ENCODE measurements around the gene TP53BP2.

Gene TP53BP2

DNA sequence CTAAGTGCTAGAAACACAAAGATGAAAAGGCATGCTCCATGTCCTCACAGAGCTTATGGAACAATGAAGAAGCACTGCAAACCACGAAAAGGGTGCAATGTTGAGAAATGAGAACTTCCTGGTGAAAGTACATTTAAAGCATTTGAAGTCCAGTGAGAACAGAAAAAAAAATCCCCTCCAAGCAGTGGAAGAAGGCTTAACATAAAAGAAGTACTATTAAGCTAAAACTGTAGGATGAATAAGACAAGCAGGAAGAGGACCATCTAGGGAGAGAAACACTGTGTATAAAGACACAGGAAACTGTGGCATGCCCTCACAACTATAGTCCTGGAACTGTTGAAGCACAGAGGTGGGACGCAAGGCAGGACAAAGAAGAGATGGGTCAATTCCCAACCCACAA, 10.0 kb downstream of the TP53BP2 start:
- TF ChIP-seq, protein P1, sequence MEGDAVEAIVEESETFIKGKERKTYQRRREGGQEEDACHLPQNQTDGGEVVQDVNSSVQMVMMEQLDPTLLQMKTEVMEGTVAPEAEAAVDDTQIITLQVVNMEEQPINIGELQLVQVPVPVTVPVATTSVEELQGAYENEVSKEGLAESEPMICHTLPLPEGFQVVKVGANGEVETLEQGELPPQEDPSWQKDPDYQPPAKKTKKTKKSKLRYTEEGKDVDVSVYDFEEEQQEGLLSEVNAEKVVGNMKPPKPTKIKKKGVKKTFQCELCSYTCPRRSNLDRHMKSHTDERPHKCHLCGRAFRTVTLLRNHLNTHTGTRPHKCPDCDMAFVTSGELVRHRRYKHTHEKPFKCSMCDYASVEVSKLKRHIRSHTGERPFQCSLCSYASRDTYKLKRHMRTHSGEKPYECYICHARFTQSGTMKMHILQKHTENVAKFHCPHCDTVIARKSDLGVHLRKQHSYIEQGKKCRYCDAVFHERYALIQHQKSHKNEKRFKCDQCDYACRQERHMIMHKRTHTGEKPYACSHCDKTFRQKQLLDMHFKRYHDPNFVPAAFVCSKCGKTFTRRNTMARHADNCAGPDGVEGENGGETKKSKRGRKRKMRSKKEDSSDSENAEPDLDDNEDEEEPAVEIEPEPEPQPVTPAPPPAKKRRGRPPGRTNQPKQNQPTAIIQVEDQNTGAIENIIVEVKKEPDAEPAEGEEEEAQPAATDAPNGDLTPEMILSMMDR (IDR thresholded peaks at IDR 0.05; ENCODE audit: control insufficient read depth, extremely low read depth, insufficient read depth), result no peak
- H3K4me3 ChIP-seq (ENCODE audit: low read depth, low read length), result no peak overlapping the region
- no peak for DNase-seq (ENCODE audit: low read depth)

- DNase-seq (ENCODE audit: low read depth), result no peak
- H3K4me3 ChIP-seq (ENCODE audit: low read depth, low read length), result no peak overlapping the region
- TF ChIP-seq, protein P1 (IDR thresholded peaks at IDR 0.05; ENCODE audit: control insufficient read depth, extremely low read depth, insufficient read depth), result no peak
Measured at GRCh38 chr1:223834660-223835263, 11.0 kb downstream of the TP53BP2 start.

GRCh38 chr1:223833948-223834347, 11.8 kb downstream of the TP53BP2 start:
- no peak for DNase-seq (ENCODE audit: low read depth)
- TF ChIP-seq, protein P1 (IDR thresholded peaks at IDR 0.05; ENCODE audit: control insufficient read depth, extremely low read depth, insufficient read depth), result no peak
- H3K4me3 ChIP-seq (ENCODE audit: low read depth, low read length), result no peak overlapping the region

GRCh38 chr1:223832637-223832943, 13.2 kb downstream of the TP53BP2 start:
- DNase-seq (ENCODE audit: low read depth), result no peak
- H3K4me3 ChIP-seq (ENCODE audit: low read depth, low read length), result no peak overlapping the region
- TF ChIP-seq, protein P1 (IDR thresholded peaks at IDR 0.05; ENCODE audit: control insufficient read depth, extremely low read depth, insufficient read depth), result no peak

DNA sequence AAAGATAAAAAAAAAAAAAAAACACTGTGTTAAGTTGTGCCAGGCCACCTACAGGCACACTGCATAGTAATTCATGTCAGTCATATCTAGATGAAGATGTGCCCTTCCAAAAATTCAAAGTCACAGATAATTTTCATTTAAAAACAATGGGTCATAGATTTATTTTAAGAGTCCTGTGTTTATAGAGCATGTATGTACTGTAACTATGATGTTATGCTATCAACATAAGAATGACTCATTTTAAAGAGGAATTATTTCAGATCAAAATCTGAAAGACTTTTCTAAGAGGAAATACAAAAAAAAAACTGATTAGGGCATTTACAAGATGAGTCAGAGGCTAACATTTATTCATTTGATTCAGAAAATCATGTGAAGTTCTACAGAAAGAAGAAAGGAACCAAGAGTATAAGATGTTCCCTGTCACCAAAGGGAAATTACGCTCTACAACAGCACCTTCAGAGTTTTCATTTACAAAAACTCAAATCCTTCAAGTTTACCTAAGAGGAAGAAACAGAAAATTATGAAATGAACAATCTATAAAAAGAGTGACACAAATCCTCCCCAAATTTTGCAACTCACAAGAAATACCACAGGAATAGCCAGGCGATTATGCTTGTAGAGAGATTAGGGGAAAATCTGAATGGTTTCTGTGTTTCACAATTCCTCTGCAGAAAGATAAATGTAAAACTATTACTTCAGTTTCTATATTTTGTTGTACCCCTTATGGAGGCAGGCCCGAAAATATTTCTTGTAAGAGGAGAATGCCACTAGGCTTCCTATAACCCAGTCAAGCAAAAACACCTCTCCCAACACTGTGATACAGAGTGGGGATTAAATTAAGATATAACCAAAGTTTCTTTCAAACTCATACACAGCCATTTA, 13.8 kb downstream of the TP53BP2 start:
- TF ChIP-seq, protein P1 (IDR thresholded peaks at IDR 0.05; ENCODE audit: control insufficient read depth, extremely low read depth, insufficient read depth), result peak; percentile 15; the same call in 1 of the 2 replicates
- H3K4me3 ChIP-seq (ENCODE audit: low read depth, low read length), result no peak overlapping the region
- DNase-seq (ENCODE audit: low read depth), result no peak

DNA sequence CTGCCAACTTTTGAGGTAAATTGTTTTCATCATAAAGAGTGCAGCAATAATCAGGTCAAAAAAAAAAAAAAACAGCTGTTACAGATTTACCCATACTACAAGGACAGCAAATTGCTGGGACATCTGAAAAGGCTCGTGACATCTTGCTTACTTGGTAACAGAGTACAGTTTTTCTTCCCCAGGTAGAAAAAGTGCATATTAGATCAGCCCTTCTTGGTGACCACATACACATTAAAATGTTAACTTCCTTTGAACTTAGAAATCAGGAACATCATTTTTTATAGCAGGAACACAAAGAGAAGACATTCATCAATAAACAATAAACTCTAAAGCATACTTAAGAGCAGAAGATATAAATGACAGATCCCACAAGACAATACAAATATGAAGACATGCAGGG, 16.1 kb downstream of the TP53BP2 start:
- TF ChIP-seq, protein P1 (IDR thresholded peaks at IDR 0.05; ENCODE audit: control insufficient read depth, extremely low read depth, insufficient read depth), result no peak
- no peak overlapping the region for H3K4me3 ChIP-seq (ENCODE audit: low read depth, low read length)
- DNase-seq (ENCODE audit: low read depth), result no peak
